ENCODE data around the gene ERVV-1. TPM values are rescaled to one million over a fixed set of nuclear protein-coding genes. Genes with fewer than 3 reads are reported as not detected.
"Not testable (repeated sequence)": the region's sequence is repeated elsewhere in the genome, so short reads cannot be mapped to it uniquely, and the experiment has no call there.

ERVV-1 gene
- total RNA-seq, 1 donor from 2014 or later = not detected

DNA sequence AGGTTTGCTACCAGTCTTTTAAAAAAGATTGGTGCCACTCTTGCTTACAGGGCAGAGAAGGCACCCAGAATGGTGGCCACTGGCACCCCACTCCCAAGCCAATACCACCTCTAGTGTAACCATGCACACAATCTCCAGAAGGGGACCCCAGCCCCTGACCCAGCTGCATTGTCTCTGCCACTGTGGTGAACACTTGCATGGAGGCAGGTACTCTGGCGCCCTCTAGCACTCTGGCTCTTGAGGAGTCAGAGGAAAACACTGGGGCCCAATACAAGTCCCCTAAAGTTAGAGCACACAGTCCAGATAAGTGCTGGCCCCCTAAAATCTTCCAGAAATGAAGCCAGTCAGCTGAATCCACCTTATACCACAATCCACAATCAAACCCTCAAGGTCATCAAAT, 6.0 kb downstream of the ERVV-1 start:
- DNase-seq (ENCODE audit: extremely low read depth, low read depth, low spot score) = no peak

DNA sequence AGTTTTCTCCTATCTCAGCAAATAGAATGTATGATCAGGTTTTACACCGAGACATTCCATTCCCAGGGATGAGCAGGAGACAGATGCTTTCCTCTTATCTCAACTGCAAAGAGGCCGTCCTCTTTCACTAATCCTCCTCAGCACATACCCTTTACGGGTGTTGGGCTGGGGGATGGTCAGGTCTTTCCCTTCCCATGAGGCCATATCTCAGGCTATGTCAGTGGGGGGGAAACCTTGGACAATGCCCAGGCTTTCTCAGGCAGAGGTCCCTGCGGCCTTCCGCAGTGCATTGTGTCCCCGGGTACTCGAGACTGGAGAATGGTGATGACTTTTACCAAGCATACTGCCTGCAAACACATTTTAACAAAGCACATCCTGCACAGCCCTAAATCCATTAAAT, 14.6 kb downstream of the ERVV-1 start:
- not testable (repeated sequence) for DNase-seq (ENCODE audit: extremely low read depth, low read depth, low spot score)

DNA sequence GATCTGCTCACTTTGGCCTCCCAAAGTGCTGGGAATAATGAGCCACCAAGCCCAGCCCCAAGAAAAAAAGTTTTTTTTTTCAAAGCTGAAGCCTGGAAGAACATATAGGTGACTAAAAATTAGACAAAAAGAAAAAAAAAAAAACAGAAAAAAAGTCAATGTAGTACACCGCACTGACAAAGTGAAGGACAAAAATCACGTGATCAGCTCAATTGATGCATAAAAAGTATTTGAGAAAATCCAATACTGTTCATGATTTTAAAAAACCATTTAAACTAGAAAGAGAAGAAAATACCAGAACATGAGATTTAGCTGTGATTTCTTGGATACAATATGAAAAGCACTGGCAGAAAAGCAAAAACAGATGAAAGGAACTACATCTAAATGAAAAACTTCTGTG, 20.3 kb downstream of the ERVV-1 start:
- DNase-seq (ENCODE audit: extremely low read depth, low read depth, low spot score) = no peak

DNA sequence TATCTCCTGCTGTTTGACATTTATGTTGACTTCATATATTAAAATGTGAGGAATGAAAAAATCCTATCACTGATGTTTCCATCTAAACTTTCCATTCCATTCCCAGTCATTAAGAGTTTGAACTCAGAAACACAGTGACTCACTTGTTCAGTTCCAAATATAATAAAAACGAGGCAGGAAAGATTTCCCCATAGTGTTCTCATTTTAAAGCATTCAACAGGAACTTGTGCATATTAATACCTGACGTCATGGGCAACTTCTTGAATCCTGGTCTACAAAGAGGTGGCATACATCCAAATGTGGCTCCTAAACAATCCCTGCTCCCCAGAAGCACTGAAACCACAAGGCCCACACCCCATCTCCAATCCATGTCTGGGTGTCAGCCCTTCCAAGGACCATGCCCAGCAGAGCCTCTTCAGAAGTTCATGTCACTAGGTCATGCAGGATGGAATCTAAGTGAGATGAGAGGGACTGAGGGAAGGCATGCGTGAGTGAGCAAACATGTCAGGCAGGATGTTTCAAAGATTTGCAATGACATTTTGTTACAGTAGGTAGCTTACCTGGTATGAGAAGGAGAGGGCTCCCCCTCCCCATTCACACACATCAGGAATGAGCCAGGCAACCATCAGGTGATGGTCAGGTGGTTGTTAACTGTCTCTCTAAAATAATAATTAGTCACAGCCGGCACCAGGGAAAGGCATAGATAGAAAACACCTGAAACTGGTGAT, 21.4 kb downstream of the ERVV-1 start:
- DNase-seq (ENCODE audit: extremely low read depth, low read depth, low spot score) = no peak

DNA sequence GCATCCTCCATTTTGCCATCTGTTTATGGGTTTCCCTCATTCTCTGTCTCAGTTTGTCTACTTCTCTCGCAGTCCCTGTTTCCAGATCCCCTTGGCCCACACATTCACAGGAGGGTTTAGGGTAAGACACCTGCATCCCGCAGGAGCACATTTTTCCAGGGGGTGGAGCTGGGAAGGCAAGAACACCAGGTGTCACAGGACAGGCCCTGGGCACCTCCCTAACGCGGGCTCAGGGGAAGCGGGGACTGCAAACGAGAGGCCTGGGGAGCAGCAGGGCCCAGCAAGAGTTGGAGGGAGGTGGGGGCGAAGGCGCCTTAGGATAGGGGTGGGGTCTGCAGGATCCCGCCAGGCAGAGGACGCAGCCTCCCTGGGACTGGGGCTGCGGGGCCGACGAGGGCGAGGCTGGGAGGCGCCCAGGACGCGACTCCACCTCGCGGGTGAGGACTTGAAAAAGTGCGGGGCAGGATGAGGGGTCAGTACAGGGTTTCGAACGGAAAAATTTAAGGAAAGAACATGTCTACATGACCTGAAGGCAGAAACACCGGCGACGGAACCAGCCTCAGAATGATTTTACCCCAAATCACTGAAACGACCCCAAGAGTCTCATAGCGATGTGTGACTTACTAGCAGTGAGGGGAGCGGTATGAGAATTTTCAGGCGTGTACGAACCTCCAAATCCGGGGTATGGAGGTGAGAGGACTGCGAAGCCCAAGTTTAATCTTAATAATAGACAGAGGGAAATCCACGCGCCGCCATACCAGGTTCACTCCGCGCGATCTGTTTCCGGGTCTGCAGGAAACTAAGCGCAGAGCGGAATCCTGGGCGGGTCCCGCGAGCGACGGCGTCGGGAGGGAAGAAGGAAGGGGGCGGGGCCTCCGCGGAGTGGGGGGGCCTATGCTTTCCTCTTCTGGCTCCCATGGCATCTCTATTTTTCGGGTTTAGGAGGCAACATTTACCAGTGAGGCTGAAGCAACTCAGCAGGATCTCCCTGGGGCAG, 23.7 kb downstream of the ERVV-1 start:
- DNase-seq (ENCODE audit: extremely low read depth, low read depth, low spot score) = peak; percentile 18

DNA sequence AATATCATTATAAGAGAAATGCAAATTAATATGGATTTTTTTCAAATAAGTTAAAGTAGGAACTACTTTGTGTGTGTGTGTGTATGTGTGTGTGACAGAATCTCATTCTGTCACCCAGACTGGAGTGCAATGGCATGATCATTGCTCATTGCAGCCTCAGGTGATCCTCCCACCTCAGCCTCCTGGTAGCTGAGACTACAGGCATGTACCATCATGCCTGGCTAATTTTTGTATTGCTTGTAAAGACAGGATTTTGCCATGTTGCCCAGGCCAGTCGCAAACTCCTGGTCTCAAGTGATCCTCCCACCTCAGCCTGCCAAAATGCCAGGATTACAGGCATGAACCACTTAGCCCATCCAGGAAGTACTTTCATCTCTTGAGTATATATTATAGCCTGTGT, 27.6 kb downstream of the ERVV-1 start:
- no peak for DNase-seq (ENCODE audit: extremely low read depth, low read depth, low spot score)

DNA sequence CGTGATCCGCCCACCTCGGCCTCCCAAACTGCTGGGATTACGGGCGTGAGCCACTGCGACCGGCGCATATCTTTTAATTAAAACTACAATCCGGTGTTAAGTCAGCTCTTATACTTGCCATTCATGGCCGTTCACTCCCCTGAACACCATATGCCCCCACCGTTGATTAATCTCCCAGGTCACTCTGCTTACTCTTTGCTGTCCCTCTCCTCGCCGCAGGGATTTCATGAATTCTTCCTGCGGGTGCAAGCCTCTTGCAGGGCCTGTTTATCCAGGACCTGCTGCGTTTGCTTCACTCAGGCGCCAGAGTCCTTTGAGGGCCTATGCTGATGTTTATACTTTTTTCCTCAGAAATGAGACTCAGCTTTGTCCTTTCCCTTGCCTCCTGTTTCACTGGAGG, 31.8 kb downstream of the ERVV-1 start:
- DNase-seq (ENCODE audit: extremely low read depth, low read depth, low spot score) = no peak

DNA sequence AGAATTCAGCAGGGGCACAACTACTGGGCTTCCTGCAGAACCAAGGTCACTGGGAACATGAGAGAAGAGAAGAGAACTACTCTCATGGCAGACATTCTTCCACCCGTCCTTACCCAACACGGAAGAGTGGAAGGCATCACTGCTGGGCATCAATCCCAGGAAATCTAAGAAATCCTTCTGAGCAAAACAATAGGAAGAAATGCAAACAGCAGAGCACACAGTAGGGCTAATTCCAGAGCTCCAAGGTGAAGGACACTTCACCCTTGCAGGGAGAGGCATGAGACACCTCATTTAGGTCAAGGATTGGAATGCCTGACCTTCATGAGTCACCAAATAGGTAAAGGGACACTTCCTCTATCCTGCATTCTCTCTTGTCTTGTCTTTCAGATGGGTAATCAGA, 33.7 kb downstream of the ERVV-1 start:
- DNase-seq (ENCODE audit: extremely low read depth, low read depth, low spot score) = no peak

DNA sequence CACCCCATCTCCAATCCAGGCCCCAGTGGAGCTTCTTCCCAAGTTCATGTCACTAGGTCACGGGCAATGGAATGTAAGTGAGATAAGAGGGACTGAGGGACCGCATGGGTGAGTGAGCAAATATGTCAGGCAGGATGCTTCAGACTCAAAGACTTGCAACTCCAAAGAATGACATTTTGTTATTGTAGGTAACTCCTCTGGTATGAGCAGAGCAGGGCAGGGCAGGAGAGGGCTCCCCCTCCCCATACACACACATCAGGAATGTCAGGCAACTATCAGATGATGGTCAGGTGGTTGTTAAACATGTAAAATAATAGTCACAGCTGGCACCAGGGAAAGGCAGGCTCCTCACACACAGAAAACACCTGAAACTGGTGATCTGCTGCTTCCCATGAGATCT, 41.4 kb downstream of the ERVV-1 start:
- DNase-seq (ENCODE audit: extremely low read depth, low read depth, low spot score) = no peak

DNA sequence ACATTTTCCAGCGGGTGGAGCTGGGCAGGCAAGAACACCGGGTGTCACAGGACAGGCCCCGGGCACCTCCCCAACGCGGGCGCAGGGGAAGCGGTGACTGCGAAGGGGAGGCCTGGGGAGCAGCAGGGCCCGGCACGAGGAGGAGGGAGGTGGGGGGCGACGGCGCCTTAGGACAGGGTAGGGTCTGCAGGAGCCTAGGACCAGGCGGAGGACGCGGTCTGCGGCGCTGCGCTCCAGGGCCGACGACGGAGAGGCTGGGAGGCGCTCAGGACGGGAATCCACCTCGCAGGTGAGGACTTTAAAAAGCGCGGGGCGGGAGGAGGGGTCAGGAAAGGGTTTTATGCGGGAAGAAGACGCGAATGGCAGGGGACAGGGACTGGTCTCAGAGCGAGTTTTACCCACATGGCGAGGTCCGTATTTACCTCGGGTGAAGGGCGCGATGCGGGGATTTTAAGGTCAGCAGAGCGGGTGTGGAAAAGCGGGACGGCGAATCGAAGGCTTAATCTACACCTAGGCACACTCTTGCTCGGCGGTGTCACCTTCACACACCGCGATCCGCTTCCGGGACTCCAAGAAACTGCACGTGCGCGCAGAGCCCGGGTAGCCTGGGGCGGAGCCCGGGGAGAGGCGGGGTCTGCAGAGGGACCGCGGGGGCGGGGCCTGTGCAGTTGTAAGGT, 44.3 kb downstream of the ERVV-1 start:
- DNase-seq (ENCODE audit: extremely low read depth, low read depth, low spot score) = no peak

Other genes with a start within 250 kb of the ERVV-1 start
- 1.8 and 2.1 TPM in 2 replicates for gene ZNF600, start 227.1 kb upstream of the ERVV-1 start, total RNA-seq
- gene ZNF28, start 192.3 kb upstream of the ERVV-1 start, total RNA-seq = 14.5 and 14.6 TPM in 2 replicates
- gene ZNF468, start 156.3 kb upstream of the ERVV-1 start, total RNA-seq = 14.2 and 19.4 TPM in 2 replicates
- gene ZNF320, start 116.3 kb upstream of the ERVV-1 start, total RNA-seq = 8.3 and 13.7 TPM in 2 replicates
- 2.1 and 2.4 TPM in 2 replicates for gene ZNF888, start 90.5 kb upstream of the ERVV-1 start, total RNA-seq
- gene ZNF816, start 51.0 kb upstream of the ERVV-1 start, total RNA-seq = 3.0 and 8.4 TPM in 2 replicates
- not detected in 2 replicates for gene ERVV-2, start 30.8 kb downstream of the ERVV-1 start, total RNA-seq
- 24.2 and 30.2 TPM in 2 replicates for gene ZNF160, start 89.5 kb downstream of the ERVV-1 start, total RNA-seq
- 1.6 and 5.5 TPM in 2 replicates for gene ZNF415, start 119.0 kb downstream of the ERVV-1 start, total RNA-seq
- gene ZNF347, start 145.1 kb downstream of the ERVV-1 start, total RNA-seq = 4.5 and 6.0 TPM in 2 replicates
- gene ZNF665, start 179.4 kb downstream of the ERVV-1 start, total RNA-seq = 1.9 and 2.5 TPM in 2 replicates
- gene ZNF677, start 241.0 kb downstream of the ERVV-1 start, total RNA-seq = 18.7 and 28.1 TPM in 2 replicates
- not detected in 2 replicates for gene VN1R2, start 244.4 kb downstream of the ERVV-1 start, total RNA-seq